GM23338 (cell line): ENCODE measurements around the gene SLC2A13. TPM values are rescaled to one million over a fixed set of nuclear protein-coding genes. Genes with fewer than 3 reads are reported as not detected.

Experiments
- ATAC-seq: fragments of 200-7000 bp; cut with Tn5 transposase; 3 replicates; pipeline ENCODE4 v1.9.1; 2020
- DNase-seq: peaks from one replicate; pipeline ENCODE4 v3.0.0-alpha.2; 2015; ENCODE audit warnings: low spot score
- H2AFZ ChIP-seq: fragments of 200-600 bp; sonication (generic); 2 replicates; pipeline ENCODE4 v1.8.0; 2016; ENCODE audit warnings: antibody characterized with exemption, mild to moderate bottlenecking, moderate library complexity
- H3F3A ChIP-seq: fragments of 200-600 bp; sonication (generic); replicated peaks from 2 replicates; pipeline ENCODE4 v1.8.0; 2017; ENCODE audit warnings: antibody characterized with exemption, mixed run types, low read depth
- H3K27ac ChIP-seq: fragments of 200-600 bp; sonication (generic); 2 replicates; pipeline ENCODE4 v1.6.1; 2016; ENCODE audit warnings: low read depth
- H3K27me3 ChIP-seq: fragments of 200-600 bp; sonication (generic); 2 replicates; pipeline ENCODE4 v1.8.0; 2016; ENCODE audit warnings: mild to moderate bottlenecking, mixed run types, moderate library complexity; ENCODE audit not compliant: insufficient read depth
- H3K36me3 ChIP-seq: fragments of 200-600 bp; sonication (generic); 2 replicates; pipeline ENCODE4 v1.8.0; 2016; ENCODE audit warnings: mild to moderate bottlenecking; ENCODE audit not compliant: insufficient read depth
- H3K4me1 ChIP-seq: fragments of 200-600 bp; sonication (generic); 2 replicates; pipeline ENCODE4 v1.8.0; 2016; ENCODE audit warnings: mild to moderate bottlenecking, moderate library complexity; ENCODE audit not compliant: insufficient read depth
- H3K4me2 ChIP-seq: fragments of 200-600 bp; sonication (generic); 2 replicates; pipeline ENCODE4 v1.7.1; 2017; ENCODE audit warnings: mixed run types
- H3K4me3 ChIP-seq: fragments of 200-600 bp; sonication (generic); 2 replicates; pipeline ENCODE4 v1.6.1; 2016; ENCODE audit warnings: mixed run types
- H3K79me2 ChIP-seq: fragments of 200-600 bp; sonication (generic); replicated peaks from 2 replicates; pipeline ENCODE4 v1.8.0; 2017; ENCODE audit warnings: mild to moderate bottlenecking; ENCODE audit not compliant: insufficient read depth
- H3K9me2 ChIP-seq: fragments of 200-600 bp; sonication (generic); 2 replicates; pipeline ENCODE4 v1.8.0; 2017; ENCODE audit not compliant: insufficient read depth
- H4K20me1 ChIP-seq: fragments of 200-600 bp; sonication (generic); replicated peaks from 2 replicates; pipeline ENCODE4 v1.8.0; 2017; ENCODE audit warnings: mild to moderate bottlenecking; ENCODE audit not compliant: insufficient read depth
- H3K27ac Mint-ChIP-seq: 2 replicates; pipeline ENCODE4 v1.8.0; 2020; ENCODE audit warnings: inconsistent platforms, mild to moderate bottlenecking, moderate library complexity, mixed read lengths
- H3K27me3 Mint-ChIP-seq: 3 replicates; pipeline ENCODE4 v1.8.0; 2022; ENCODE audit warnings: low read depth, mild to moderate bottlenecking, moderate library complexity, mixed read lengths, inconsistent platforms; ENCODE audit not compliant: insufficient read depth, poor library complexity
- H3K36me3 Mint-ChIP-seq: 3 replicates; pipeline ENCODE4 v1.8.0; 2021; ENCODE audit warnings: low read depth, mild to moderate bottlenecking, inconsistent platforms, moderate library complexity, mixed read lengths
- H3K4me1 Mint-ChIP-seq: 3 replicates; pipeline ENCODE4 v1.8.0; 2020; ENCODE audit warnings: mild to moderate bottlenecking, inconsistent platforms, mixed read lengths
- H3K4me3 Mint-ChIP-seq: 3 replicates; pipeline ENCODE4 v1.8.0; 2021; ENCODE audit warnings: moderate library complexity, mild to moderate bottlenecking, inconsistent platforms, mixed read lengths
- H3K9me3 Mint-ChIP-seq: 3 replicates; pipeline ENCODE4 v1.8.0; 2020; ENCODE audit warnings: moderate library complexity, mild to moderate bottlenecking, inconsistent platforms, mixed read lengths
- CREB1 ChIP-seq: fragments of 250-450 bp; sonication (Bioruptor Pico); IDR thresholded peaks from 2 replicates; pipeline ENCODE4 v1.5.0; 2020; ENCODE audit warnings: low read depth, mild to moderate bottlenecking, moderate library complexity
- CTCF ChIP-seq, 2 experiments: fragments of 200-600 bp in 1 of 2; sonication (generic) in 1 of 2; conservative IDR thresholded peaks; 2 replicates each; pipeline versions ENCODE4 v1.5.1 to v1.6.1; 2016 to 2017; ENCODE audit warnings: antibody characterized with exemption in 2 of 2, low read depth in 2 of 2, mild to moderate bottlenecking in 2 of 2, moderate library complexity in 1 of 2
- EZH2phosphoT487 ChIP-seq: fragments of 200-600 bp; sonication (generic); IDR thresholded peaks from one replicate; pipeline ENCODE4 v1.8.1; 2018; ENCODE audit warnings: antibody characterized with exemption; ENCODE audit not compliant: unreplicated experiment
- JUNB ChIP-seq: IDR thresholded peaks from one replicate; pipeline ENCODE4 v1.6.1; 2016; ENCODE audit warnings: antibody characterized with exemption; ENCODE audit not compliant: unreplicated experiment
- NANOG ChIP-seq: IDR thresholded peaks from 2 replicates; pipeline ENCODE4 v1.6.1; 2016; ENCODE audit warnings: antibody characterized with exemption, borderline replicate concordance
- POLR2AphosphoS5 ChIP-seq: IDR thresholded peaks from 2 replicates; pipeline ENCODE4 v1.6.1; 2016; ENCODE audit warnings: antibody characterized with exemption, low read depth
- STAT1 ChIP-seq: IDR thresholded peaks from one replicate; pipeline ENCODE4 v1.6.1; 2016; ENCODE audit warnings: antibody characterized with exemption; ENCODE audit not compliant: unreplicated experiment
- ZNF114 ChIP-seq: fragments of 250-450 bp; sonication (Bioruptor Pico); IDR thresholded peaks from 2 replicates; pipeline ENCODE4 v1.5.0; 2020; ENCODE audit warnings: mild to moderate bottlenecking, moderate library complexity
- polyA plus RNA-seq: library from polyadenylated mRNA; unstranded; fragments of >200 nt; fragmentation: Nextera tagmentation; extraction: Ambion mirVana; gene quantifications from 2 replicates; pipeline ENCODE4 v1.2.1, GENCODE V29; 2016
- total RNA-seq: library from RNA; depleted of rRNA; stranded (reverse); fragments of >200 nt; shearing (Covaris generic); gene quantifications from 2 replicates; pipeline ENCODE4 v1.2.3, GENCODE V29; 2014
- TF ChIP-seq, protein P1 (sequence below): IDR thresholded peaks from one replicate; pipeline ENCODE4 v1.6.1; 2018; ENCODE audit warnings: antibody characterized with exemption; ENCODE audit not compliant: unreplicated experiment

The SLC2A13 gene
- total and polyA plus RNA-seq, 2 experiments from 2014 or later = 6.8 to 22.7 TPM

- TF ChIP-seq, protein P1, sequence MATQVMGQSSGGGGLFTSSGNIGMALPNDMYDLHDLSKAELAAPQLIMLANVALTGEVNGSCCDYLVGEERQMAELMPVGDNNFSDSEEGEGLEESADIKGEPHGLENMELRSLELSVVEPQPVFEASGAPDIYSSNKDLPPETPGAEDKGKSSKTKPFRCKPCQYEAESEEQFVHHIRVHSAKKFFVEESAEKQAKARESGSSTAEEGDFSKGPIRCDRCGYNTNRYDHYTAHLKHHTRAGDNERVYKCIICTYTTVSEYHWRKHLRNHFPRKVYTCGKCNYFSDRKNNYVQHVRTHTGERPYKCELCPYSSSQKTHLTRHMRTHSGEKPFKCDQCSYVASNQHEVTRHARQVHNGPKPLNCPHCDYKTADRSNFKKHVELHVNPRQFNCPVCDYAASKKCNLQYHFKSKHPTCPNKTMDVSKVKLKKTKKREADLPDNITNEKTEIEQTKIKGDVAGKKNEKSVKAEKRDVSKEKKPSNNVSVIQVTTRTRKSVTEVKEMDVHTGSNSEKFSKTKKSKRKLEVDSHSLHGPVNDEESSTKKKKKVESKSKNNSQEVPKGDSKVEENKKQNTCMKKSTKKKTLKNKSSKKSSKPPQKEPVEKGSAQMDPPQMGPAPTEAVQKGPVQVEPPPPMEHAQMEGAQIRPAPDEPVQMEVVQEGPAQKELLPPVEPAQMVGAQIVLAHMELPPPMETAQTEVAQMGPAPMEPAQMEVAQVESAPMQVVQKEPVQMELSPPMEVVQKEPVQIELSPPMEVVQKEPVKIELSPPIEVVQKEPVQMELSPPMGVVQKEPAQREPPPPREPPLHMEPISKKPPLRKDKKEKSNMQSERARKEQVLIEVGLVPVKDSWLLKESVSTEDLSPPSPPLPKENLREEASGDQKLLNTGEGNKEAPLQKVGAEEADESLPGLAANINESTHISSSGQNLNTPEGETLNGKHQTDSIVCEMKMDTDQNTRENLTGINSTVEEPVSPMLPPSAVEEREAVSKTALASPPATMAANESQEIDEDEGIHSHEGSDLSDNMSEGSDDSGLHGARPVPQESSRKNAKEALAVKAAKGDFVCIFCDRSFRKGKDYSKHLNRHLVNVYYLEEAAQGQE = no peak
- no peak for TF ChIP-seq CTCF (conservative IDR thresholded peaks at IDR 0.05; ENCODE audit: low read depth in 2 of 2)
- TF ChIP-seq CREB1 = no peak
Observed at GRCh38 chr12:39956725-39957124, 149.2 kb downstream of the SLC2A13 start (continued).

GRCh38 chr12:39946361-39947280, 159.3 kb downstream of the SLC2A13 start:
- Mint-ChIP-seq H3K27me3 (peaks cover 2% of the 10 kb centered on the region), H3K27ac (peak overlapping the region; percentile 78), H3K36me3 (peaks cover 27% of the 10 kb centered on the region), H3K4me3 (no peak overlapping the region), H3K9me3 (peaks cover 13% of the 10 kb centered on the region), H3K4me1 (no peaks in the 10 kb centered on the region)
- Histone ChIP-seq H3K27ac (no peak overlapping the region), H3K4me2 (no peak overlapping the region), H3K4me3 (no peak overlapping the region), H3K4me1 (no peaks in the 10 kb centered on the region), H3K79me2 (no peaks in the 10 kb centered on the region), H2AFZ (no peak overlapping the region), H3K36me3 (0 out of 2 replicates have a peak, but pooled peaks cover 4% of the 10 kb centered on the region), H3K27me3 (no peaks in the 10 kb centered on the region), H3F3A (no peaks in the 10 kb centered on the region), H4K20me1 (no peaks in the 10 kb centered on the region), H3K9me2 (peaks cover 15% of the 10 kb centered on the region; the same call in 1 of the 2 replicates)
- ATAC-seq (no peak), DNase-seq (no peak)
- no peak for TF ChIP-seq JUNB

DNA sequence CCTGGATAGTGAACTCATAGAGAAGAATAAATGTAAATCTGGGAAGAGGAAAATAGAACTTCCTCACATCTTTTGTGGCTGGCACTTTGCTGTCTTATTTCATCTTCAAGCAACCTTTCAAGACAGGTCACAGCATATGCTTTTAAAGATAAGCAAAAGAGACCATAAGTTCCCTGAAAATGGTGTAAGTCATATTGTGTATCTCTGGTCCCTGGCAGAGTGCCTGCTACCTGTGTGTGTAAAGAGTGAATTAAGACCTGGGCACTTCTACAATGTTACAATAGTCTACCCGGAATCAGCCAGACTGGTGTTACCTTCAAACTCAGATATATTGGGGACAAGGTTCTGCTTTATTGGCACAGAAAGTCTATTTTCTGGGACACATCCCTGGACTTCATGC, 168.8 kb downstream of the SLC2A13 start:
- H3K27ac ChIP-seq = no peak overlapping the region
- H4K20me1 ChIP-seq = no peaks in the 10 kb centered on the region
- no peak for ATAC-seq
- no peaks in the 10 kb centered on the region for H3K79me2 ChIP-seq
- no peak overlapping the region for H3K4me2 ChIP-seq
- no peak for DNase-seq
- H3K36me3 ChIP-seq = no peaks in the 10 kb centered on the region
- H3K4me1 ChIP-seq = no peaks in the 10 kb centered on the region
- Mint-ChIP-seq H3K27me3 (no peaks in the 10 kb centered on the region), H3K4me3 (no peak overlapping the region), H3K27ac (no peak overlapping the region), H3K9me3 (peaks cover 10% of the 10 kb centered on the region), H3K36me3 (peaks cover 10% of the 10 kb centered on the region), H3K4me1 (0 out of 3 replicates have a peak, but pooled peaks cover 4% of the 10 kb centered on the region)
- no peak overlapping the region for H2AFZ ChIP-seq
- no peaks in the 10 kb centered on the region for H3K27me3 ChIP-seq
- H3K4me3 ChIP-seq = no peak overlapping the region
- H3K9me2 ChIP-seq = 0 out of 2 replicates have a peak, but pooled peaks cover 3% of the 10 kb centered on the region
- no peaks in the 10 kb centered on the region for H3F3A ChIP-seq
- TF ChIP-seq NANOG (no peak), STAT1 (no peak), ZNF114 (CRISPR knock-in tag) (no peak), CREB1 (no peak), JUNB (no peak), POLR2AphosphoS5 (no peak), EZH2phosphoT487 (no peak), CTCF (conservative IDR thresholded peaks at IDR 0.05; ENCODE audit: low read depth in 2 of 2) (no peak)
